Measurements from ENCODE around the gene DENND2A. TPM values are rescaled to one million over a fixed set of nuclear protein-coding genes. Genes with fewer than 3 reads are reported as not detected.
"Not testable (repeated sequence)": the region's sequence is repeated elsewhere in the genome, so short reads cannot be mapped to it uniquely, and the experiment has no call there.

The DENND2A gene
- total RNA-seq, 1 experiment from 2014 or later = 7.3 TPM

DNA sequence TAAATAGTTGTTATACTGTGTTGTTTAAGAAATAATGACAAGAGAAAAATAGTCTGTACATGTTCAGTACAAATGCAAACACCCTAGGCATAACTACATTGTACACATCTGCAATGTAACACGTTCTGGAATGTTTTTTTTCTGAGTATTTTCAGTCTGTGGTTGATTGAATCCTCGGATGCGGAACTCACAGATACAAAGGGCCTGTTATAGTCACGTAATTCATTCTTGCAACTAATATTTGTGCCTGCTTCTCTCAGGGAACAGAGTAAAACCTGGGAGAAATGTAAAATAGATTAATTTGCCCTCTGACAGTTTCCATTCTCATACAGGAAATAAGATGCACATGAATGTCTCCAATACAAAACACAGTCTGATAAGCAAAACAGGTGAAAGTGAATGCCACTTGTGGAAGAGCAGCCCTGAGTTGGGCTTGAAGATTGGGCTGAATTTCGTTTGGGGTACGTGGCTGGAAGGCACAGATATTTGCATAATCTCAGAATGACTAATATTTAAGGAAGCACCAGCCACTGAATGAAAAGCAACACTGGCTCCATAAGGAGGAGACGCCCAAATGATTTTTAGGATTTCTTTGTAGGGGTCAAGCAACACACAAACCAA lies 19.1 kb downstream of the DENND2A start:
- H3K9me3 Mint-ChIP-seq = no peaks in the 10 kb centered on the region
- Histone ChIP-seq H3K9ac (ENCODE audit: extremely low read depth, insufficient read length, low read length) (no peak overlapping the region), H2AK5ac (ENCODE audit: insufficient read length, low read length) (no peak overlapping the region), H3K79me2 (ENCODE audit: insufficient read depth, low read length) (no peaks in the 10 kb centered on the region), H4K8ac (replicated peaks; ENCODE audit: insufficient read length, low read depth, low read length) (no peak overlapping the region), H2BK15ac (ENCODE audit: low read depth, low read length) (no peak overlapping the region), H3K27me3 (ENCODE audit: insufficient read depth, low read length) (no peaks in the 10 kb centered on the region), H3K27ac (ENCODE audit: insufficient read length, low read depth, low read length) (no peak overlapping the region), H3K79me1 (ENCODE audit: insufficient read depth, low read depth, low read length, poor library complexity, severe bottlenecking) (no peaks in the 10 kb centered on the region), H2BK12ac (ENCODE audit: insufficient read length, low read depth, low read length) (no peak overlapping the region), H3K23ac (ENCODE audit: insufficient read length, low read depth, low read length) (no peak overlapping the region), H3K23me2 (ENCODE audit: insufficient read length, low read depth, low read length, poor library complexity, severe bottlenecking) (no peaks in the 10 kb centered on the region), H3K4ac (ENCODE audit: low read depth, low read length) (no peak overlapping the region), H4K20me1 (ENCODE audit: control insufficient read depth, insufficient read depth, insufficient read length) (no peaks in the 10 kb centered on the region), H2BK120ac (ENCODE audit: low read depth, low read length, poor library complexity, severe bottlenecking) (no peak overlapping the region), H3K9me3 (ENCODE audit: control insufficient read depth, low read depth, low read length) (no peaks in the 10 kb centered on the region), H3K4me1 (ENCODE audit: insufficient read depth, low read length) (peaks cover 2% of the 10 kb centered on the region; the same call in 1 of the 2 replicates), H3K18ac (ENCODE audit: insufficient read length, low read depth, low read length) (no peak overlapping the region), H2BK5ac (ENCODE audit: insufficient read length, low read length) (no peak overlapping the region), H4K5ac (ENCODE audit: insufficient read length, low read depth, low read length) (no peak overlapping the region), H2AFZ (ENCODE audit: low read length) (no peak overlapping the region), H2BK20ac (ENCODE audit: low read depth, low read length, poor library complexity, severe bottlenecking) (no peak overlapping the region), H3T11ph (ENCODE audit: low read length) (no peak overlapping the region), H3K4me2 (ENCODE audit: insufficient read depth, insufficient read length, low read length) (no peak overlapping the region), H3K14ac (ENCODE audit: insufficient read depth, low read length) (no peak overlapping the region), H3K56ac (ENCODE audit: insufficient read length, low read depth, low read length) (no peak overlapping the region), H4K91ac (ENCODE audit: insufficient read length, low read depth, low read length) (no peak overlapping the region)
- no peak for DNase-seq
- peaks cover 0 to 4% (median 0%) of the 10 kb centered on the region in 3 experiments; a peak in 1 of 7 replicates for H3K36me3 Mint-ChIP-seq (ENCODE audit: insufficient read depth in 1 of 3, low read depth in 3 of 3)
- TF ChIP-seq CTCF (conservative IDR thresholded peaks at IDR 0.05) = no peak
- 0 out of 7 replicates have a peak overlapping the region, but pooled peaks of 1 of the 3 experiments have one; percentile 8 for H3K27ac Mint-ChIP-seq
- H3K4me3 Mint-ChIP-seq = no peak overlapping the region
- no peaks in the 10 kb centered on the region for H3K27me3 Mint-ChIP-seq (ENCODE audit: low read depth)
- peaks cover 14% of the 10 kb centered on the region in 2 experiments for H3K4me1 Mint-ChIP-seq
- no CpG with 5 or more reads among the region's 7 CpGs for WGBS (ENCODE audit: extremely low coverage, insufficient read length, low lambda C conversion rate)

DNA sequence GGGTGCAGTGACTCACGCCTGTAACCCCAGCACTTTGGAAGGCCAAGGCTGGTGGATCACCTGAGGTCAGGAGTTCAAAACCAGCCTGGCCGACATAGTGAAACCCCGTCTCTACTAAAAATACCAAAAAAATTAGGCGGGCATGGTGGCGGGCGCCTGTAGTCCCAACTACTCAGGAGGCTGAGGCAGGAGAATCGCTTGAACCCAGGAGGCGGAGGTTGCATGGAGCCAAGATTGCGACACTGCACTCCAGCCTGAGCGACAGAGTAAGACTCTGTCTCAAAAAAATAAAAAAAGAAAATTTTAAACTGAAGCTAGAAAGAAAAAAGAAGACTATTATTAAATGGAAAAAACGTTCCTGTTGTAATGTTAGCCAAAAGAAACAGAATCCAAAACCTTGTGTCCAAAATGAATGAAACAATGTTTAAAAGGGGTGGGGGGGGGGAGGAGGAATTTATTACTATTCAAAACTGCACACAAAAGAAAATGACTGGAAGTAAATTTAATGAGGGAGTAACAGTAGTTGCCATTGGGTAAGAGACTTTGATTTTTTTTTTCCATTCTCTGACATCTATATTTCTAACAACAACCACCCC lies 20.6 kb downstream of the DENND2A start:
- not testable (repeated sequence) for H2BK120ac ChIP-seq (ENCODE audit: low read depth, low read length, poor library complexity, severe bottlenecking); H4K8ac ChIP-seq (replicated peaks; ENCODE audit: insufficient read length, low read depth, low read length); H3K18ac ChIP-seq (ENCODE audit: insufficient read length, low read depth, low read length); H3K9me3 Mint-ChIP-seq; H3K4me2 ChIP-seq (ENCODE audit: insufficient read depth, insufficient read length, low read length); H4K20me1 ChIP-seq (ENCODE audit: control insufficient read depth, insufficient read depth, insufficient read length); H3K4me3 Mint-ChIP-seq; H3K79me1 ChIP-seq (ENCODE audit: insufficient read depth, low read depth, low read length, poor library complexity, severe bottlenecking); H3K4ac ChIP-seq (ENCODE audit: low read depth, low read length); H2BK5ac ChIP-seq (ENCODE audit: insufficient read length, low read length); H2BK20ac ChIP-seq (ENCODE audit: low read depth, low read length, poor library complexity, severe bottlenecking); H2BK12ac ChIP-seq (ENCODE audit: insufficient read length, low read depth, low read length); H3K27me3 Mint-ChIP-seq (ENCODE audit: low read depth); H3K4me1 ChIP-seq (ENCODE audit: insufficient read depth, low read length); H3K14ac ChIP-seq (ENCODE audit: insufficient read depth, low read length); H3K9me3 ChIP-seq (ENCODE audit: control insufficient read depth, low read depth, low read length); H3K27ac Mint-ChIP-seq; H3K9ac ChIP-seq (ENCODE audit: extremely low read depth, insufficient read length, low read length); H2AFZ ChIP-seq (ENCODE audit: low read length); H3K23ac ChIP-seq (ENCODE audit: insufficient read length, low read depth, low read length); DNase-seq; H3K36me3 Mint-ChIP-seq (ENCODE audit: insufficient read depth in 1 of 3, low read depth in 3 of 3); H3K79me2 ChIP-seq (ENCODE audit: insufficient read depth, low read length); H3K56ac ChIP-seq (ENCODE audit: insufficient read length, low read depth, low read length); H3K27me3 ChIP-seq (ENCODE audit: insufficient read depth, low read length); H4K5ac ChIP-seq (ENCODE audit: insufficient read length, low read depth, low read length); H3K23me2 ChIP-seq (ENCODE audit: insufficient read length, low read depth, low read length, poor library complexity, severe bottlenecking); H4K91ac ChIP-seq (ENCODE audit: insufficient read length, low read depth, low read length); H2AK5ac ChIP-seq (ENCODE audit: insufficient read length, low read length); H2BK15ac ChIP-seq (ENCODE audit: low read depth, low read length); H3K4me1 Mint-ChIP-seq; H3T11ph ChIP-seq (ENCODE audit: low read length); H3K27ac ChIP-seq (ENCODE audit: insufficient read length, low read depth, low read length)
- WGBS (ENCODE audit: extremely low coverage, insufficient read length, low lambda C conversion rate) = no CpG with 5 or more reads among the region's 11 CpGs
